CD4-positive, alpha-beta T cell (primary cell): ENCODE measurements around the gene LAMA4. TPM values are rescaled to one million over a fixed set of nuclear protein-coding genes. Genes with fewer than 3 reads are reported as not detected.

Experiments
- ATAC-seq: fragments of 200-7000 bp; cut with Tn5 transposase; one replicate; pipeline ENCODE4 v1.10.0; 2022; ENCODE audit warnings: mild to moderate bottlenecking; ENCODE audit not compliant: poor library complexity
- CTCF ChIA-PET: fragments of 350-600 bp; sonication (Branson Sonifier 250); formaldehyde crosslinking; loops from one replicate; lab custom pipeline; 2021; ENCODE audit warnings: antibody characterized with exemption, inconsistent platforms; lab: Charles Lee
- POLR2A ChIA-PET: fragments of 350-600 bp; sonication (Branson Sonifier 250); formaldehyde crosslinking; loops from one replicate; lab custom pipeline; 2021; ENCODE audit warnings: antibody characterized with exemption, inconsistent platforms; lab: Charles Lee
- DNase-seq, 14 experiments: peaks; one replicate each; pipeline ENCODE4 v3.0.0-alpha.2; 2013 to 2020; ENCODE audit warnings: mixed read lengths in 2 of 14
- H3K27ac ChIP-seq, 2 donors: one replicate each; pipeline versions ENCODE4 v1.5.1 to v1.7.0; 2013; ENCODE audit warnings: low read length in 2 of 2, low read depth in 1 of 2, mild to moderate bottlenecking in 1 of 2
- H3K27me3 ChIP-seq, 2 experiments: 1 replicate in 1 of 2; 2 replicates in 1 of 2; pipeline versions ENCODE4 v1.6.1 to v1.7.0; 2013; ENCODE audit warnings: low read length in 2 of 2, control low read depth in 1 of 2, mild to moderate bottlenecking in 1 of 2, moderate library complexity in 1 of 2; ENCODE audit not compliant: insufficient read depth in 2 of 2, control insufficient read depth in 1 of 2
- H3K36me3 ChIP-seq: one replicate; pipeline ENCODE4 v1.6.1; 2013; ENCODE audit warnings: low read length, control low read depth; ENCODE audit not compliant: insufficient read depth
- H3K4me1 ChIP-seq: one replicate; pipeline ENCODE4 v1.6.1; 2013; ENCODE audit warnings: low read length, control low read depth; ENCODE audit not compliant: insufficient read depth
- H3K4me3 ChIP-seq: one replicate; pipeline ENCODE4 v1.5.1; 2013; ENCODE audit warnings: mild to moderate bottlenecking, low read length, moderate library complexity
- H3K9me3 ChIP-seq, 2 experiments: 1 replicate in 1 of 2; 2 replicates in 1 of 2; pipeline versions ENCODE4 v1.6.1 to v1.7.0; 2013; ENCODE audit warnings: low read length in 2 of 2, mild to moderate bottlenecking in 2 of 2, control low read depth in 1 of 2, moderate library complexity in 1 of 2; ENCODE audit not compliant: control insufficient read depth in 1 of 2, insufficient read depth in 1 of 2
- H3K27ac Mint-ChIP-seq: one replicate; pipeline ENCODE4 v1.8.0; 2020; ENCODE audit warnings: mixed read lengths
- H3K27me3 Mint-ChIP-seq: one replicate; pipeline ENCODE4 v1.8.0; 2021; ENCODE audit warnings: mixed read lengths
- H3K36me3 Mint-ChIP-seq: one replicate; pipeline ENCODE4 v1.8.0; 2021; ENCODE audit warnings: low read depth, mixed read lengths
- H3K4me1 Mint-ChIP-seq: one replicate; pipeline ENCODE4 v1.8.0; 2021; ENCODE audit warnings: low read depth, mixed read lengths
- H3K4me3 Mint-ChIP-seq: one replicate; pipeline ENCODE4 v1.8.0; 2020; ENCODE audit warnings: mild to moderate bottlenecking, mixed read lengths
- H3K9me3 Mint-ChIP-seq: one replicate; pipeline ENCODE4 v1.8.0; 2020; ENCODE audit warnings: mixed read lengths
- intact Hi-C, 2 experiments: fragments of 100-400 bp; cut with DNase I in 1 of 2; cut with micrococcal nuclease in 1 of 2; formaldehyde crosslinking; loops; one replicate each; pipeline versions ENCODE4 v1.15.1 to v1.9.0; 2023 to 2025; cut with DNase I, micrococcal nuclease
- total RNA-seq, 174 experiments: library from RNA in 2 of 174; stranded (reverse) in 2 of 174; gene quantifications; one replicate each; pipeline ENCODE4 v1.2.3 and lab custom pipeline; 2021 to 2026
- TF ChIP-seq, protein P1 (sequence below): fragments of 200-600 bp; IDR thresholded peaks from one replicate; pipeline ENCODE4 v1.8.0; 2022; ENCODE audit warnings: antibody characterized with exemption, mild to moderate bottlenecking

The LAMA4 gene
- total RNA-seq, 2 experiments from 2014 or later = not detected

DNA sequence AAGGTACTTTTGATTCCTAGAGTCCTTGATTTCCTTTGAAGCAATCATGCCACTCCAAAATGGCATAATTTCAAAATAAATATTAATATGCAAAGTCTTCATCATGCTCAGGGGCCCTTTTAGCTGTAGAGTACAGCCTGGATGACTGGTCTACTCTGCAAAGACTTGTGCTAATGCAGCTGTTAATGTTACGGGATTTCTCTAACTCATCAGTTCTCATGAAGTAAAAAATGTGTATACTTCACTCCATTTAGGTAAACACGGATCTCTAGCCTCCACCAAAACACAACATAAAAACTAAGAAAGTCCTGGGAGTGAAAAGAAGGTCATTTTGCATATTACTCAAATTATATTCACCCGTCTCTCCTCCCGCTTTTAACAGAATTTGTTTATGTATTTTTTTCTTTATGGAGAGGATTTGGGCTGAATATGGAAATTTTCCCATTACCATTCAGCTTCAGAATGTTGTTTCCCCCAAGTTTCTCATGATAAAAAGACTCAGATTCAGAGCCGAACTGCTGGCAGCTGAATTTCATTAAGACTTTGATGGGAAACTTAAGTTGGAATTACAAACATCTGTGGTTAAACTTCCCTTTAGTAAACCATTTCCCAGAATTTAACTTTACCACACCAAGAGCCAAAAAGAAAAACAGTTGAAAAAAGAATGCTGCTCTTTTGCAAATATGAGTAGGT is 8.7 kb downstream of the LAMA4 start:
- TF ChIP-seq, protein P1, sequence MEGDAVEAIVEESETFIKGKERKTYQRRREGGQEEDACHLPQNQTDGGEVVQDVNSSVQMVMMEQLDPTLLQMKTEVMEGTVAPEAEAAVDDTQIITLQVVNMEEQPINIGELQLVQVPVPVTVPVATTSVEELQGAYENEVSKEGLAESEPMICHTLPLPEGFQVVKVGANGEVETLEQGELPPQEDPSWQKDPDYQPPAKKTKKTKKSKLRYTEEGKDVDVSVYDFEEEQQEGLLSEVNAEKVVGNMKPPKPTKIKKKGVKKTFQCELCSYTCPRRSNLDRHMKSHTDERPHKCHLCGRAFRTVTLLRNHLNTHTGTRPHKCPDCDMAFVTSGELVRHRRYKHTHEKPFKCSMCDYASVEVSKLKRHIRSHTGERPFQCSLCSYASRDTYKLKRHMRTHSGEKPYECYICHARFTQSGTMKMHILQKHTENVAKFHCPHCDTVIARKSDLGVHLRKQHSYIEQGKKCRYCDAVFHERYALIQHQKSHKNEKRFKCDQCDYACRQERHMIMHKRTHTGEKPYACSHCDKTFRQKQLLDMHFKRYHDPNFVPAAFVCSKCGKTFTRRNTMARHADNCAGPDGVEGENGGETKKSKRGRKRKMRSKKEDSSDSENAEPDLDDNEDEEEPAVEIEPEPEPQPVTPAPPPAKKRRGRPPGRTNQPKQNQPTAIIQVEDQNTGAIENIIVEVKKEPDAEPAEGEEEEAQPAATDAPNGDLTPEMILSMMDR = no peak
- ATAC-seq (no peak), DNase-seq (no peak)
- H3K27ac ChIP-seq = no peak overlapping the region
- H3K4me3 ChIP-seq = no peak overlapping the region
- no peaks in the 10 kb centered on the region for H3K36me3 ChIP-seq
- Mint-ChIP-seq H3K9me3 (no peaks in the 10 kb centered on the region), H3K4me3 (no peak overlapping the region), H3K27ac (no peak overlapping the region), H3K36me3 (no peaks in the 10 kb centered on the region), H3K27me3 (peaks cover 20% of the 10 kb centered on the region), H3K4me1 (peaks cover 16% of the 10 kb centered on the region)
- ChIA-PET POLR2A (no interaction called here), CTCF (no interaction called here)
- no peaks in the 10 kb centered on the region for H3K4me1 ChIP-seq
- intact Hi-C loops = no loop called here
- H3K27me3 ChIP-seq = no peaks in the 10 kb centered on the region
- no peaks in the 10 kb centered on the region for H3K9me3 ChIP-seq

DNA sequence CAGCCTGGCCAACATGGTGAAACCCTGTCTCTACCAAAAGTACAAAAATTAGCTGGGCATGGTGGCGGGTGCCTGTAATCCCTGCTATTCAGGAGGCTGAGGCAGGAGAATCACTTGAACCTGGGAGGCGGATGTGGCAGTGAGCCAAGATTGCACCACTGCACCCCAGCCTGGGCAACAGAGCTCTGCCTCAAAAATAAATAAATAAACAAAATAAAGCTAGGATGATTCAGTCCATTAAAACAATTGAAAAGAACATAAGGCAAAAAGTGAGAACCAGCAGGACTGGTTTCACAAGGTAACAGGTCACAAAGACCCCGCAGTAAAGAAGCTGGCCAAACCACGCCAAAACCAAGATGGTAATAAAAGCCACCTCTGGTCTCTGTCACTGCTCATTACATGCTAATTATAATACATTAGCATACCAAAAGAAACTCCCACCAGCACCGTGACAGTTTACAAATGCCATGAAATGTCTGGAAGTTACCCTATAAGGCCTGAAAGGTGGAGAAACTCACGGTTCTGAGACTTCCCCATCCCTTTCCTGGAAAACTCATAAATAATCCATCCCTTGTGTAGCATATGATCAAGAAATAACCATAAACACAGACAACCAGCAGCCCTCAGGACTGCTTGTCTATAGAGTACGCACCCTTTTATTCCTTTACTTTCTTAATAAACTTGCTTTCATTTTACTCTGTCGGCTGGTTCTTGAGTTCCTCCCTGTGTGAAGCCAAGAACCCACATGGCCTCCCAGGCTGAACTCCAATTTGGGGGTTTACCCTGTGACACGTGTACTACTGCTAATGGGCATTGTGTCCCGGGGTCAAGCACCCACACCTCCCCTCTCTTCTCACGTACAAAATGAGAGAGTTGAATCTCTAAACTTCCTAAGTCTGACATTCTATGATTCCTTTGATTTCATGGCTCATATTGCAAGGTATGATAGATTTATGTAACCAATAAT is 10.2 kb downstream of the LAMA4 start:
- POLR2A ChIA-PET = no interaction called here
- Mint-ChIP-seq H3K4me1 (peaks cover 16% of the 10 kb centered on the region), H3K36me3 (no peaks in the 10 kb centered on the region), H3K27ac (no peak overlapping the region), H3K27me3 (peaks cover 10% of the 10 kb centered on the region), H3K4me3 (no peak overlapping the region), H3K9me3 (no peaks in the 10 kb centered on the region)
- DNase-seq (no peak), ATAC-seq (no peak)
- Histone ChIP-seq H3K4me1 (no peaks in the 10 kb centered on the region), H3K27me3 (no peaks in the 10 kb centered on the region), H3K27ac (no peak overlapping the region), H3K9me3 (no peaks in the 10 kb centered on the region), H3K36me3 (no peaks in the 10 kb centered on the region), H3K4me3 (no peak overlapping the region)
- TF ChIP-seq, protein P1 = no peak
- CTCF ChIA-PET = no interaction called here
- intact Hi-C loops = no loop called here

DNA sequence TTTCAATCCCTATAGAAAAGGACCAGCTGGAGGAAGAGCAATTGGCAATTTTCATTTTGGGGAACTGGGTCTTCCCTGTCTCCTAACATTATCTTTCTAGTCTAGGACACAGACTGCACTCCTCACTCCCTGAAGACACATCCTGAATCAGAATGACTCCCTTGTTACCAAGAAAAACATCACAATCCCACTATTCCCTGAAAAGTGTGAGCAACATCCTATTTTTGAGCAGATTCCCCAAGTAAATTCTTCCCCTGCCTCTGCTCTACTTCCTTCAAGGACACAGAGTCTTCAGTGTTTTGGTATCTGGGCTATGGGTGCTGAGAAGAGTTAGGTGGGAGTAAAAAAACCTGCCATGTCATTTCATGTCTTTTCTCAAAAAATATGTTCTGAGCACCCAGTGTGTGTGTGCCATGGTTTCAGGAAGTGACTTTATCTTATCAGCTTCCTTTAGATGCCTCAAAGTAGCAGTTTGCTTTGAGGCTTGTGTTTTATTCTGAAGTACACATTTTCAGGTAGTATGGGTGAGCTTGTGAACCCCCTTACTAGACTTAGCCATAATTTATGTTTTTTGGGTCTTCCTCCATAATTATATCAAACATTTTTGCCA is 12.4 kb downstream of the LAMA4 start:
- POLR2A ChIA-PET = no interaction called here
- Histone ChIP-seq H3K27ac (no peak overlapping the region), H3K9me3 (no peaks in the 10 kb centered on the region), H3K27me3 (peaks cover 0 to 4% of the 10 kb centered on the region in 2 experiments), H3K36me3 (no peaks in the 10 kb centered on the region), H3K4me3 (no peak overlapping the region), H3K4me1 (no peaks in the 10 kb centered on the region)
- no peaks in the 10 kb centered on the region for H3K36me3 Mint-ChIP-seq
- ATAC-seq = no peak
- no peak overlapping the region for H3K27ac Mint-ChIP-seq
- peaks cover 7% of the 10 kb centered on the region for H3K27me3 Mint-ChIP-seq
- H3K4me1 Mint-ChIP-seq = peaks cover 16% of the 10 kb centered on the region
- DNase-seq = no peak
- TF ChIP-seq, protein P1 = no peak
- CTCF ChIA-PET = no interaction called here
- no peaks in the 10 kb centered on the region for H3K9me3 Mint-ChIP-seq
- intact Hi-C loops = no loop called here
- no peak overlapping the region for H3K4me3 Mint-ChIP-seq
